OCI-LY7 (cell line): Measurements from ENCODE around the gene PRRT1B.

Experiments used
- EZH2phosphoT487 ChIP-seq: fragments of 200-600 bp; sonication (generic); IDR thresholded peaks from 2 replicates; pipeline ENCODE4 v1.6.1; 2018; ENCODE audit warnings: low read depth, borderline replicate concordance, mild to moderate bottlenecking, mixed run types, antibody characterized with exemption, low read length, moderate library complexity, mixed read lengths
- TF ChIP-seq, protein P1 (sequence below): fragments of 200-600 bp; sonication (generic); conservative IDR thresholded peaks from 2 replicates; pipeline ENCODE4 v1.5.1; 2014; ENCODE audit warnings: mild to moderate bottlenecking, antibody characterized with exemption, low read length, moderate library complexity, mixed read lengths

- TF ChIP-seq, protein P1, sequence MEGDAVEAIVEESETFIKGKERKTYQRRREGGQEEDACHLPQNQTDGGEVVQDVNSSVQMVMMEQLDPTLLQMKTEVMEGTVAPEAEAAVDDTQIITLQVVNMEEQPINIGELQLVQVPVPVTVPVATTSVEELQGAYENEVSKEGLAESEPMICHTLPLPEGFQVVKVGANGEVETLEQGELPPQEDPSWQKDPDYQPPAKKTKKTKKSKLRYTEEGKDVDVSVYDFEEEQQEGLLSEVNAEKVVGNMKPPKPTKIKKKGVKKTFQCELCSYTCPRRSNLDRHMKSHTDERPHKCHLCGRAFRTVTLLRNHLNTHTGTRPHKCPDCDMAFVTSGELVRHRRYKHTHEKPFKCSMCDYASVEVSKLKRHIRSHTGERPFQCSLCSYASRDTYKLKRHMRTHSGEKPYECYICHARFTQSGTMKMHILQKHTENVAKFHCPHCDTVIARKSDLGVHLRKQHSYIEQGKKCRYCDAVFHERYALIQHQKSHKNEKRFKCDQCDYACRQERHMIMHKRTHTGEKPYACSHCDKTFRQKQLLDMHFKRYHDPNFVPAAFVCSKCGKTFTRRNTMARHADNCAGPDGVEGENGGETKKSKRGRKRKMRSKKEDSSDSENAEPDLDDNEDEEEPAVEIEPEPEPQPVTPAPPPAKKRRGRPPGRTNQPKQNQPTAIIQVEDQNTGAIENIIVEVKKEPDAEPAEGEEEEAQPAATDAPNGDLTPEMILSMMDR = no peak
- TF ChIP-seq EZH2phosphoT487 = no peak
Measured at GRCh38 chr9:131545786-131546335, 538 bp downstream of the PRRT1B start.
